ENCODE data around the gene BPIFA1. TPM values are rescaled to one million over a fixed set of nuclear protein-coding genes. Genes with fewer than 3 reads are reported as not detected.

BPIFA1 gene
- total RNA-seq, 4 donors from 2014 or later, result not detected

DNA sequence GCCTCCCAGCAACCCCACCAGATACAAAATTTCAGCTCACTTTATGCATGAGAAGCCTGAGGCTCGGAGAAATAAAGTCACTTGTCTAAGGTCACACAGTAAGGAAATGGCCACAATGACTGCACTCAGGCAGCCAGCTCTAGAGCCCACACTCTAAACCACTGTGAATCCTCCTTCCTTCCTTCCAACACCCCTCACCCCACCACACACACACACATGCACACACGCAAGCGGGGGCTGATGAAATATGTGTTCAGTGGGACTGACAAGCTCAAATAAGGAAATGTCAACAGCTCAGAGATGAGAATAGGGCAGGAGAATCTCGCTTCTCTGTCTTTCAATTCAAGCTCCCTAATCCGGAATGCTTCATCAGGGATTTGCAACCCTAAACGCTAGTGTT lies 6.0 kb upstream of the BPIFA1 start:
- DNase-seq (ENCODE audit: extremely low spot score), result no peak
- Histone ChIP-seq H3K27me3 (peaks cover 0 to 63% (median 2%) of the 10 kb centered on the region in 4 donors), H3K4me1 (no peaks in the 10 kb centered on the region), H3K4me3 (no peak overlapping the region), H3K36me3 (no peaks in the 10 kb centered on the region), H3K9me3 (no peaks in the 10 kb centered on the region), H3K27ac (replicated peaks in 1 of 4) (no peak overlapping the region)
- intact Hi-C loops (cut with DNase I), result no loop called here
- WGBS, result 50% methylated on average over 6 of the region's 6 CpGs
- TF ChIP-seq POLR2A (IDR thresholded peaks at IDR 0.05; ENCODE audit: low read depth) (no peak), POLR2AphosphoS5 (IDR thresholded peaks at IDR 0.05) (no peak), EP300 (IDR thresholded peaks at IDR 0.05) (no peak)
- TF ChIP-seq, protein P1, sequence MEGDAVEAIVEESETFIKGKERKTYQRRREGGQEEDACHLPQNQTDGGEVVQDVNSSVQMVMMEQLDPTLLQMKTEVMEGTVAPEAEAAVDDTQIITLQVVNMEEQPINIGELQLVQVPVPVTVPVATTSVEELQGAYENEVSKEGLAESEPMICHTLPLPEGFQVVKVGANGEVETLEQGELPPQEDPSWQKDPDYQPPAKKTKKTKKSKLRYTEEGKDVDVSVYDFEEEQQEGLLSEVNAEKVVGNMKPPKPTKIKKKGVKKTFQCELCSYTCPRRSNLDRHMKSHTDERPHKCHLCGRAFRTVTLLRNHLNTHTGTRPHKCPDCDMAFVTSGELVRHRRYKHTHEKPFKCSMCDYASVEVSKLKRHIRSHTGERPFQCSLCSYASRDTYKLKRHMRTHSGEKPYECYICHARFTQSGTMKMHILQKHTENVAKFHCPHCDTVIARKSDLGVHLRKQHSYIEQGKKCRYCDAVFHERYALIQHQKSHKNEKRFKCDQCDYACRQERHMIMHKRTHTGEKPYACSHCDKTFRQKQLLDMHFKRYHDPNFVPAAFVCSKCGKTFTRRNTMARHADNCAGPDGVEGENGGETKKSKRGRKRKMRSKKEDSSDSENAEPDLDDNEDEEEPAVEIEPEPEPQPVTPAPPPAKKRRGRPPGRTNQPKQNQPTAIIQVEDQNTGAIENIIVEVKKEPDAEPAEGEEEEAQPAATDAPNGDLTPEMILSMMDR (IDR thresholded peaks at IDR 0.05), result no peak

DNA sequence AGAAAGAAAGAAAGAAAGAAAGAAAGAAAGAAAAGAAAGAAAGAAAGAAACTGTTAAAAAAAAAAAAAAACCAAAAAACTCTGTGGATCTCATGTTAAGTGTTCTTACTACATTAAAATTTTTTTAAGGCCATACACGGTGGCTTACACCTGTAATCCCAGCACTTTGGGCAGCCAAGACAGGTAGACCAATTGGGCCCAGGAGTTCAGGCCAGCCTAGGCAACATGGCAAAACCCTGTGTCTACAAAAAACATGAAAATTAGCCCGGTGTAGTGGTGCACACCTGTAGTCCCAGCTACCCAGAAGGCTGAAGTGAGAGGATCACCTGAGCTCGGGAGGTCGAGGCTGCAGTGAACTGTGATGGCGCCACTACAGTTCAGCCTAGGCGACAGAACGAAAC lies 4.6 kb upstream of the BPIFA1 start:
- intact Hi-C loops (cut with DNase I), result no loop called here
- 70% methylated on average over 7 of the region's 7 CpGs for WGBS
- no peak overlapping the region for H3K27ac ChIP-seq (replicated peaks in 1 of 4)
- no peaks in the 10 kb centered on the region for H3K36me3 ChIP-seq
- no peak overlapping the region for H3K4me3 ChIP-seq
- TF ChIP-seq EP300 (IDR thresholded peaks at IDR 0.05) (no peak), POLR2A (IDR thresholded peaks at IDR 0.05; ENCODE audit: low read depth) (no peak), POLR2AphosphoS5 (IDR thresholded peaks at IDR 0.05) (no peak)
- TF ChIP-seq, protein P1 (IDR thresholded peaks at IDR 0.05), result no peak
- H3K9me3 ChIP-seq, result no peaks in the 10 kb centered on the region
- no peaks in the 10 kb centered on the region for H3K4me1 ChIP-seq
- no peak for DNase-seq (ENCODE audit: extremely low spot score)
- peaks cover 0 to 71% (median 2%) of the 10 kb centered on the region in 4 donors for H3K27me3 ChIP-seq

DNA sequence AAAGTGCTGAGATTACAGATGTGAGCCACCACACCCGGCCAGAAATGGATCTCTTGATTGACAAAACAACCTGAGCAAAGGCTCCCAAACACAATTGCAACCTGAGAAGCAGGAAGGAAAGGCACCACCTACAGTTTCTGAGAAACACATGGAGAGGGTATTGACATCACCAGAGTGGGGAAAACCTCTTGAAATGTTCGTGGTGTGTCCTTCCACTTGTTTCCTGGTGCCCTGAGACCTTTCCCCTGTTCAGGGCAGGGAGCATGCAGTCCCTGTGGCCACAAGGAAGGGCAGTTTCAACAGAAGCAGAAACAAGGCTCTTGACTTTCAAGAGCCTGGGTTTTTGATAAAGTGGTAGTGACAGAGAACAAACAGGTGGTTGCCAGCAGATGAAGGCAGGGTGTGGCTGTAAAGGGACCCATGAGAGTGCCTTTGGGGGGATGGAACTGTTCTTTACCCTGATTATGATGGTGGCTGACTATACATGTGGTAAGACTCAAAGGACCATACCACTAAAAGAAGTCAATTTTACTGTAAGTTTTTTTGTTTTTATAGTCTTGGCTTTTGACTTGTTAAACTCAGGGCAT lies 3.2 kb upstream of the BPIFA1 start:
- DNase-seq (ENCODE audit: extremely low spot score), result no peak
- Histone ChIP-seq H3K27me3 (peaks cover 0 to 67% (median 2%) of the 10 kb centered on the region in 4 donors), H3K27ac (replicated peaks in 1 of 4) (no peak overlapping the region), H3K4me1 (no peaks in the 10 kb centered on the region), H3K4me3 (no peak overlapping the region), H3K36me3 (no peaks in the 10 kb centered on the region), H3K9me3 (no peaks in the 10 kb centered on the region)
- WGBS, result 39% methylated on average over 2 of the region's 2 CpGs
- no peak for TF ChIP-seq POLR2A (IDR thresholded peaks at IDR 0.05; ENCODE audit: low read depth)
- no peak for TF ChIP-seq POLR2AphosphoS5 (IDR thresholded peaks at IDR 0.05)
- TF ChIP-seq EP300 (IDR thresholded peaks at IDR 0.05), result no peak
- TF ChIP-seq, protein P1 (IDR thresholded peaks at IDR 0.05), result no peak
- intact Hi-C loops (cut with DNase I), result no loop called here

DNA sequence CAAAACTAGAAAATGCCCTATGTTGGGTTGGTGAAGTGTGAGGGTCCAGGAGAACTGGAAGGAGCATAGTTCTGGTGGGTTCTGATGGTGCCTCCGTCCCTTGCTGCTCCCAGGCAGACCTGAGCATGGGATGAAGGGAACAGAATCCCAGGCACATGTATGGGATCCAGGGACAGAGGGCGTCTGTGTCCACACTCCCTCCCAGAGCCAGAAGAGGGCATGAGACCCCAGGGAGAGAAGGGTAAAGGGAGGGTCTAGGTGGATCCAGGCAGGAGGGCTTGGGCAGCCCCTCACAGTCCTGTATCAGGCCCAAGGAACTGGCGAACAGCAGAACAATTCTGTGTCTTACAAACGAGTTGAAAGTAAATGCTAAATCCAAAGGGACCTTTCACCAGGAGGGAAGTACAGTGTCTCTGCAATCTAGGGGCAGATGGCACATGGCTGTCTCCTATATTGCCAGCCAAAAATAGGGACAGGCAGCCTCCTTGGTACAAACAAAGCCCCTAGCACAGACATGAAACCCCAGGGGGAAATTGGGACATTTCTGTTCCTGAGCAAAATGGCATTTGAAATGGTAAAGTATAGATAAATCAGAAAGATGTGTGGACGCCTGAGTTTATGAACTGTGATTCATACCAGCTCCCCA lies 2.5 kb upstream of the BPIFA1 start:
- H3K27me3 ChIP-seq, result peaks cover 0 to 67% (median 2%) of the 10 kb centered on the region in 4 donors
- H3K9me3 ChIP-seq, result no peaks in the 10 kb centered on the region
- intact Hi-C loops (cut with DNase I), result no loop called here
- TF ChIP-seq POLR2AphosphoS5 (IDR thresholded peaks at IDR 0.05), result no peak
- no peak for TF ChIP-seq EP300 (IDR thresholded peaks at IDR 0.05)
- no peak for TF ChIP-seq POLR2A (IDR thresholded peaks at IDR 0.05; ENCODE audit: low read depth)
- TF ChIP-seq, protein P1 (IDR thresholded peaks at IDR 0.05), result no peak
- no peak overlapping the region for H3K27ac ChIP-seq (replicated peaks in 1 of 4)
- no peaks in the 10 kb centered on the region for H3K36me3 ChIP-seq
- H3K4me3 ChIP-seq, result no peak overlapping the region
- WGBS, result 16% methylated on average over 5 of the region's 5 CpGs
- no peak for DNase-seq (ENCODE audit: extremely low spot score)
- no peaks in the 10 kb centered on the region for H3K4me1 ChIP-seq
